HUES64 (cell line): ENCODE results near the gene CEBPG.

Experiments
- H3K27ac ChIP-seq: 2 replicates; pipeline ENCODE4 v1.7.0; 2013; ENCODE audit warnings: low read depth, low read length, inconsistent platforms
- H3K27me3 ChIP-seq: 2 replicates; pipeline ENCODE4 v1.6.1; 2013; ENCODE audit warnings: mild to moderate bottlenecking, low read length; ENCODE audit not compliant: insufficient read depth
- H3K36me3 ChIP-seq: 2 replicates; pipeline ENCODE4 v1.6.1; 2013; ENCODE audit warnings: mild to moderate bottlenecking, low read length; ENCODE audit not compliant: insufficient read depth
- H3K4me1 ChIP-seq: 2 replicates; pipeline ENCODE4 v1.6.1; 2013; ENCODE audit warnings: mild to moderate bottlenecking, low read length, moderate library complexity; ENCODE audit not compliant: insufficient read depth
- H3K4me3 ChIP-seq: 2 replicates; pipeline ENCODE4 v1.5.1; 2013; ENCODE audit warnings: mild to moderate bottlenecking, low read length, moderate library complexity
- H3K9ac ChIP-seq: 2 replicates; pipeline ENCODE4 v1.6.1; 2013; ENCODE audit warnings: mild to moderate bottlenecking, low read depth, low read length
- H3K9me3 ChIP-seq: 2 replicates; pipeline ENCODE4 v1.6.1; 2013; ENCODE audit warnings: low read depth, low read length; ENCODE audit not compliant: insufficient read depth
- WGBS: fragments of 150-250, 120-280 bp; methylation state at CpG from one replicate; pipeline ENCODE4 v1.1.7; 2013; ENCODE audit warnings: missing lambda C conversion rate; 5-methylcytosine and 5-hydroxymethylcytosine counted together

Gene CEBPG

GRCh38 chr19:33397536-33398360 is 24.2 kb downstream of the CEBPG start:
- no peaks in the 10 kb centered on the region for H3K36me3 ChIP-seq
- H3K9ac ChIP-seq = no peak overlapping the region
- 76% methylated on average over 15 of the region's 15 CpGs for WGBS
- H3K4me1 ChIP-seq = peaks cover 6% of the 10 kb centered on the region; the same call in 1 of the 2 replicates
- H3K4me3 ChIP-seq = no peak overlapping the region
- no peaks in the 10 kb centered on the region for H3K9me3 ChIP-seq
- H3K27me3 ChIP-seq = no peaks in the 10 kb centered on the region
- no peak overlapping the region for H3K27ac ChIP-seq

- H3K27ac ChIP-seq = no peak overlapping the region
- H3K4me1 ChIP-seq = peaks cover 6% of the 10 kb centered on the region; the same call in 1 of the 2 replicates
- WGBS = 93% methylated on average over 19 of the region's 19 CpGs
- H3K27me3 ChIP-seq = no peaks in the 10 kb centered on the region
- no peak overlapping the region for H3K9ac ChIP-seq
- H3K4me3 ChIP-seq = no peak overlapping the region
- no peaks in the 10 kb centered on the region for H3K36me3 ChIP-seq
- no peaks in the 10 kb centered on the region for H3K9me3 ChIP-seq
These were observed 25.0 kb downstream of the CEBPG start for GRCh38 chr19:33398361-33399060.

- Histone ChIP-seq H3K4me1 (peaks cover 6% of the 10 kb centered on the region; the same call in 1 of the 2 replicates), H3K9ac (no peak overlapping the region), H3K9me3 (no peaks in the 10 kb centered on the region), H3K4me3 (no peak overlapping the region), H3K27me3 (no peaks in the 10 kb centered on the region), H3K36me3 (no peaks in the 10 kb centered on the region), H3K27ac (no peak overlapping the region)
- WGBS = 96% methylated on average over 28 of the region's 28 CpGs
These were observed 25.7 kb downstream of the CEBPG start for GRCh38 chr19:33399081-33399744.

DNA sequence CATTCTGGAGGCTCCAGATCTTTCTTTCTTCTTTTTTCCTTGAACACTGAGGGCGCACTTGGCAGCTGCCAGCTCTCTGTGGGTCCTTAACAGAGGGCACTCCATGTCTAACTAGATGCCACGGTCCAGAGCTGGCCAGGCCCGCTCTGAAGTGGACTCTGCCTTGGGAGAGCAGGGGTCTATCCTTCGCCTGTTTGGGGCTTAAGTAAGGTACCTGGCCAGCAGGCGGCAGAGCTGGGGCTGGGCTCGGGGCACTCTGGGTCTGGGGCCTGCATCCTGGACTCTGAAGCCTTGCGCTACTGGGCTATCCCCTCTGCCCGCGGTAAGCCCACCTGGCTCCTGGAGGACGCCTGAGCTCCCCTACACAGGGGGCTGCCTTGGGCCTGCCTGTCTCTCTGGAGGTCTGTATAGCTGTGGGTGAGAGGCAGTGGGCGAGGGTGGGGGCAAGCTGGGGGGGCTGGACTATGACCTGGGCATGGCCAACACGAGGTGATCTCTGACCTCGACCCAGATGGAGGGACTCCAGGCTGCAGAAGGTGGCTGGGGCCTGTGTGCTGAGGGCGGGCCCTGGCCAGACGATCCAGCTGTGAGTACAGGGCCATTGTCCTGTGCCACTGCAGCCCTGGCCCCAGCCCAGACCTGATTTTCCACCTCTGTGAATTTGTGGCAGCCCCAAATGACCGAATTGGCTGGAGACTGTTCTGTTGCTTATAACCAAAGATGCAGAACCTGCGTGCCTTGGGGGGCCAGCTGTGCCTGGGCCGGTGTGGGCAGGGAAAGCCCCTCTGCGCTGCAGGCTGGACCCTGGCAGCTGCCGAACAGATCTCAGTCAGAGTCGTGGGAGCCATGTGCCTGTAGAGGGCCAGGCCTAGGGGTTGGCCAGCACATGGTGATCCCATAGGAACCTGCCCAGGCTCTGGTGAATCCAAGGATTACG is 26.5 kb downstream of the CEBPG start:
- no peaks in the 10 kb centered on the region for H3K27me3 ChIP-seq
- 92% methylated on average over 22 of the region's 22 CpGs for WGBS
- H3K4me3 ChIP-seq = no peak overlapping the region
- H3K27ac ChIP-seq = no peak overlapping the region
- peaks cover 6% of the 10 kb centered on the region; the same call in 1 of the 2 replicates for H3K4me1 ChIP-seq
- H3K9me3 ChIP-seq = no peaks in the 10 kb centered on the region
- H3K9ac ChIP-seq = no peak overlapping the region
- H3K36me3 ChIP-seq = no peaks in the 10 kb centered on the region

DNA sequence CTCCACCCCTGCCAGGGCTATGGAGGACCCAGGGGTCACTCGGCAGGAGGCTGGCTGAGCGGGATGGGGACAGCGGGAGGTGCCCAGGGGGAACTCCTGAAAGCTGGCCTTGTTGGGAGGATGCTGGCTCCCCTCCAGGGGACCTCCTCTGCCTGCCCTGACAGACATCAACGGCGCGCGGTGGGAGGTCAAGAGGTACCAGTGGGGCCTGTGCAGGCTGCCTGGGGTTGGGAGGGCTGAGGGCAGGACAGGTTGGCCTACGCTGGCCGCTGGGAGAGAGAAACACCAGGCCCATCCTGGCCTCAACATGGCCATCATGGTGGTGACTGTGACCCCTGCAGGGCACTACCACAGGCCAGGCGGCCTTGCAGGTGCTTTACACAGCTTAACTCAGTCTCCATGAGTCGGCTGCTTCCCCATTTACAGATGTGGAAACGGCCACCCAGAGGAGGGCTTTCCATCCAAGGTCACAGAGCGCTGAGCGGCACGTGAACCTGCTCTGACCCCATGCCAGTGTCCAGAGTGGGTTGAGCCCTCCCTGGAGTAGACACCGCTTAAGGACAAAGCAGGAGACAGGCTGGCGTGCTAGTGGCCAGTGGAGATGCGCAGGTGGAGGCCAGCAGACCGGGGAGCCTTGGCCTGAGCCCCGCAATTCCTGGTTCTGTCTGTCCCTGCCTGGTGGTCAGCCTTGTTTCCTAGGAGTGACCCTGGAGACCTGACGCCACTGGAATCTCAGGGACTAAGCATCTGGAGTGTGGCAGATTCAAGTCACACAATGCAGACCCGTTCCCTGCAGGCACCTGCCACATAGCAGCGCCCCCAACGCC is 27.6 kb downstream of the CEBPG start:
- 93% methylated on average over 24 of the region's 24 CpGs for WGBS
- no peak overlapping the region for H3K4me3 ChIP-seq
- no peaks in the 10 kb centered on the region for H3K27me3 ChIP-seq
- no peak overlapping the region for H3K9ac ChIP-seq
- H3K36me3 ChIP-seq = no peaks in the 10 kb centered on the region
- H3K27ac ChIP-seq = no peak overlapping the region
- peaks cover 6% of the 10 kb centered on the region; the same call in 1 of the 2 replicates for H3K4me1 ChIP-seq
- H3K9me3 ChIP-seq = no peaks in the 10 kb centered on the region

DNA sequence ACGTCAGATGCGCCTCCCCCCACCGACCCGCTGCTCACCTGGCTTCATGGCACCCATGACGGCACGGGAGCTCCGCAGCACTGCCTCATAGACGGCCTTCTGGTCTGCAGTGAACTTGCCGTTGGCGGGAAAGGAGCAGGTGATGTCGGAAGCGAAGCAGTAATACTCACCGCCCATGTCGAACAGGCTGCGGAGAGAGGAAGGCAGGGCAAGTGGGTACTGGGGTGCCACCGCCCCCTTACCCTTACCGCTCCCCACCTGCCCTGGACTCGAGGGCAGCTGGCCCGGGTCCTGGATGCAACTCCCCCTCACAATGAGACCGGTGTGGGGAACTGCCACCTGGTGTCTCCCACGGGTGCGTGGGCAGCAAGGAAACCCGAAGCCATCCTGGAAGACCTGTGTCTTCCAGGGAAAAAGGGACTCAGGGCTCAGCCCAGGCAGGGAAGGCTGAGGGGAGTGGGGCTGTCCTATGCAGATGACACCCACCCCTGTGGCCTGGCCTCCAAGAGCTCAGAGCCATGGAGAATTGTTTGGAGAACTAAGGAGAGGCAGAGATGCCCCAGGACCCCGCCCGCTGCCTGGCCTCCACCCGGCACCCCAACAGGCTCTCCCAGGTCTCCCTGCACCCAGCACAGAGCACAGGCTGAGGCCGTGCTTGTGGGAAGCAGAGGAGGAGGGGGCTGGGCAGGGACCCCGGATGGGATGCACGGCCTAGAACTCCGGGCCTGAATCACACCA is 28.3 kb downstream of the CEBPG start:
- WGBS = 95% methylated on average over 30 of the region's 30 CpGs
- H3K4me1 ChIP-seq = peaks cover 8% of the 10 kb centered on the region; the same call in 1 of the 2 replicates

DNA sequence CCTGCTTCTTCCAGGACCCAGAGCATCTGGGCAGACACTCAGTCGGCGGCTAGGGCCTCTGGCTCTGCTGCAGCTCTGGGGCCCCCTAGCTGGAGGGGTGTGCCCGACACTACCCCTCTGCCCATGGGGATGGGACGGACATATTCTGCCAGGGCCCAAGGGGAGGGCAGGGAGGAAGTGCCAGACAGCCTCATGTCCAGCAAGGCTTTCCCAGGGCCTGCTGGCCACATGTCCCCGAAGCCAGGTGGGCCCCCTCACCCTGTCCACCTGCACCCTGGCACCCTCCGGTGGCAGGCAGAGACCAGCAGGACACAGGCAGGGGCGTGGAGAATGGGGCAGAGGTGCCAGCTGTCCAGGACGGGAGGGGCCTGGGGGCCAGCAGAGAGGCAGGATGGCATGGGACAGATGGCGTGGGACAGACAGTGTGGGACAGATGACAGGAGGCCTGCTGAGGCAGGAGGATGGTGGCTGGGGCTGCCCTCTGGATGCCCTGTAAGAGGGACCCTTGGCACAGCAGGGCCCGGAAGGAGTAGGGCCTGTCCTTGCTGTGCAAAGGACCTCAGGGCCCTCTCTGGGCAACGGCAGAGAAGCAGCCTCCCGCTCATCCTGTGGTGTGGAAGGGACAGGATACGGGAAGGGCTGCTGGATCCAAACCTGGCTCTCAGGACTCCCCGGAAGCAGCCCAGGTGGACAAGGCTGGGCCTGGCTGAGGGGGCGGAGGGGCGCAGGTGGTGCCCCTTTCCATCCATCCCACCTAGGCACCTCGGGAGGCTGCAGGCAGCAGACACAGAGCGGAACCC is 29.1 kb downstream of the CEBPG start:
- H3K36me3 ChIP-seq = no peaks in the 10 kb centered on the region
- WGBS = 89% methylated on average over 18 of the region's 18 CpGs
- no peak overlapping the region for H3K9ac ChIP-seq

More for the DNA sequence above, 28.3 kb downstream of the CEBPG start:
- H3K27me3 ChIP-seq = no peaks in the 10 kb centered on the region
- no peak overlapping the region for H3K27ac ChIP-seq
- no peak overlapping the region for H3K4me3 ChIP-seq
- H3K9me3 ChIP-seq = no peaks in the 10 kb centered on the region
- no peak overlapping the region; the same call in 1 of the 2 replicates for H3K9ac ChIP-seq
- H3K36me3 ChIP-seq = no peaks in the 10 kb centered on the region

GRCh38 chr19:33403221-33403972 is 29.9 kb downstream of the CEBPG start:
- Histone ChIP-seq H3K9ac (no peak overlapping the region), H3K27ac (no peak overlapping the region), H3K27me3 (no peaks in the 10 kb centered on the region), H3K9me3 (no peaks in the 10 kb centered on the region), H3K4me3 (no peak overlapping the region), H3K4me1 (0 out of 2 replicates have a peak, but pooled peaks cover 3% of the 10 kb centered on the region), H3K36me3 (no peaks in the 10 kb centered on the region)
- 83% methylated on average over 18 of the region's 18 CpGs for WGBS

More for the DNA sequence above, 29.1 kb downstream of the CEBPG start:
- H3K27ac ChIP-seq = no peak overlapping the region
- H3K4me3 ChIP-seq = no peak overlapping the region
- 0 out of 2 replicates have a peak, but pooled peaks cover 3% of the 10 kb centered on the region for H3K4me1 ChIP-seq
- H3K9me3 ChIP-seq = no peaks in the 10 kb centered on the region
- no peaks in the 10 kb centered on the region for H3K27me3 ChIP-seq
